GM18520 (cell line): Measurements from ENCODE around the gene ANTXR1.

Source experiments
- ATAC-seq: cut with Tn5 transposase; IDR thresholded peaks from one replicate; pipeline ENCODE4 v1.9.1; 2021; ENCODE audit not compliant: unreplicated experiment

The ANTXR1 gene

GRCh38 chr2:69033461-69034095, 20.6 kb downstream of the ANTXR1 start:
- ATAC-seq = no peak

GRCh38 chr2:69034122-69034521, 21.1 kb downstream of the ANTXR1 start:
- no peak for ATAC-seq

GRCh38 chr2:69034845-69035244, 21.9 kb downstream of the ANTXR1 start:
- no peak for ATAC-seq

- no peak for ATAC-seq
Observed at GRCh38 chr2:69036926-69037325, 23.9 kb downstream of the ANTXR1 start.

- no peak for ATAC-seq
Observed at GRCh38 chr2:69041214-69041613, 28.2 kb downstream of the ANTXR1 start.

GRCh38 chr2:69043736-69044400, 30.9 kb downstream of the ANTXR1 start:
- no peak for ATAC-seq

- no peak for ATAC-seq
Observed at GRCh38 chr2:69046221-69046662, 33.3 kb downstream of the ANTXR1 start.

GRCh38 chr2:69047625-69048145, 34.7 kb downstream of the ANTXR1 start:
- ATAC-seq = no peak

GRCh38 chr2:69050802-69051201, 37.8 kb downstream of the ANTXR1 start:
- ATAC-seq = no peak

- no peak for ATAC-seq
Observed at GRCh38 chr2:69053416-69053965, 40.5 kb downstream of the ANTXR1 start.

GRCh38 chr2:69054431-69054830, 41.5 kb downstream of the ANTXR1 start:
- peak; percentile 87 for ATAC-seq

- ATAC-seq = no peak
Observed at GRCh38 chr2:69055688-69056470, 42.9 kb downstream of the ANTXR1 start.

GRCh38 chr2:69057660-69058059, 44.7 kb downstream of the ANTXR1 start:
- ATAC-seq = no peak

GRCh38 chr2:69059731-69060290, 46.8 kb downstream of the ANTXR1 start:
- ATAC-seq = no peak

GRCh38 chr2:69060938-69061501, 48.0 kb downstream of the ANTXR1 start:
- no peak for ATAC-seq

- no peak for ATAC-seq
Observed at GRCh38 chr2:69061525-69061924, 48.5 kb downstream of the ANTXR1 start.

- no peak for ATAC-seq
Observed at GRCh38 chr2:69062307-69062962, 49.5 kb downstream of the ANTXR1 start.

- no peak for ATAC-seq
Observed at GRCh38 chr2:69065735-69066336, 52.9 kb downstream of the ANTXR1 start.

- ATAC-seq = no peak
Observed at GRCh38 chr2:69067026-69067630, 54.1 kb downstream of the ANTXR1 start.
